Measurements from ENCODE around the gene LYRM7. TPM values are rescaled to one million over a fixed set of nuclear protein-coding genes. Genes with fewer than 3 reads are reported as not detected.

Gene LYRM7
- total RNA-seq, 1 experiment from 2014 or later = 17.3 TPM

- CTCF ChIA-PET = no interaction called here
- no TSS peak for BruUV-seq (replicated peaks)
These were observed 31.4 kb upstream of the LYRM7 start for GRCh38 chr5:131139321-131139720.

GRCh38 chr5:131142970-131143617 lies 27.6 kb upstream of the LYRM7 start:
- intact Hi-C loops (cut with micrococcal nuclease; ENCODE audit: unreplicated experiment) = no loop called here

More at GRCh38 chr5:131139321-131139720, 31.4 kb upstream of the LYRM7 start:
- TF ChIP-seq EZH2 (IDR thresholded peaks at IDR 0.05; ENCODE audit: borderline replicate concordance, low read depth, low read length, poor library complexity, severe bottlenecking) (no peak), CTCF (conservative IDR thresholded peaks at IDR 0.05; ENCODE audit: low read depth, low read length) (no peak)
- H3K27ac ChIP-seq (ENCODE audit: low read depth, low read length, poor library complexity, severe bottlenecking) = no peak overlapping the region
- intact Hi-C loops (cut with micrococcal nuclease; ENCODE audit: unreplicated experiment) = no loop called here
- no peaks in the 10 kb centered on the region for H3K36me3 ChIP-seq (ENCODE audit: insufficient read depth, low read length, poor library complexity, severe bottlenecking)
- no peaks in the 10 kb centered on the region for H3K4me1 ChIP-seq (ENCODE audit: insufficient read depth, low read length, poor library complexity, severe bottlenecking)
- H3K27me3 ChIP-seq (replicated peaks; ENCODE audit: insufficient read depth, low read depth, low read length, poor library complexity) = peaks cover 12% of the 10 kb centered on the region
- H3K4me3 ChIP-seq (ENCODE audit: low read depth, low read length, poor library complexity, severe bottlenecking) = no peak overlapping the region
- no peaks in the 10 kb centered on the region for H3K9me3 ChIP-seq (ENCODE audit: low read depth, low read length, poor library complexity, severe bottlenecking)
- POLR2A ChIA-PET (ENCODE audit: low non-redundant PET) = no interaction called here
- DNase-seq (ENCODE audit: low spot score) = no peak

GRCh38 chr5:131147258-131147657 lies 23.5 kb upstream of the LYRM7 start:
- no TSS peak for BruUV-seq (replicated peaks)

More at GRCh38 chr5:131142970-131143617, 27.6 kb upstream of the LYRM7 start:
- H3K27me3 ChIP-seq (replicated peaks; ENCODE audit: insufficient read depth, low read depth, low read length, poor library complexity) = peaks cover 12% of the 10 kb centered on the region
- TF ChIP-seq CTCF (conservative IDR thresholded peaks at IDR 0.05; ENCODE audit: low read depth, low read length) = no peak
- TF ChIP-seq EZH2 (IDR thresholded peaks at IDR 0.05; ENCODE audit: borderline replicate concordance, low read depth, low read length, poor library complexity, severe bottlenecking) = no peak
- no peaks in the 10 kb centered on the region for H3K4me1 ChIP-seq (ENCODE audit: insufficient read depth, low read length, poor library complexity, severe bottlenecking)
- H3K36me3 ChIP-seq (ENCODE audit: insufficient read depth, low read length, poor library complexity, severe bottlenecking) = no peaks in the 10 kb centered on the region
- H3K27ac ChIP-seq (ENCODE audit: low read depth, low read length, poor library complexity, severe bottlenecking) = no peak overlapping the region
- H3K4me3 ChIP-seq (ENCODE audit: low read depth, low read length, poor library complexity, severe bottlenecking) = no peak overlapping the region
- H3K9me3 ChIP-seq (ENCODE audit: low read depth, low read length, poor library complexity, severe bottlenecking) = no peaks in the 10 kb centered on the region
- no TSS peak for BruUV-seq (replicated peaks)
- ChIA-PET CTCF (no interaction called here), POLR2A (ENCODE audit: low non-redundant PET) (no interaction called here)
- DNase-seq (ENCODE audit: low spot score) = no peak

More at GRCh38 chr5:131147258-131147657, 23.5 kb upstream of the LYRM7 start:
- Histone ChIP-seq H3K4me1 (ENCODE audit: insufficient read depth, low read length, poor library complexity, severe bottlenecking) (no peaks in the 10 kb centered on the region), H3K4me3 (ENCODE audit: low read depth, low read length, poor library complexity, severe bottlenecking) (no peak overlapping the region), H3K36me3 (ENCODE audit: insufficient read depth, low read length, poor library complexity, severe bottlenecking) (no peaks in the 10 kb centered on the region), H3K27me3 (replicated peaks; ENCODE audit: insufficient read depth, low read depth, low read length, poor library complexity) (peaks cover 5% of the 10 kb centered on the region), H3K27ac (ENCODE audit: low read depth, low read length, poor library complexity, severe bottlenecking) (no peak overlapping the region), H3K9me3 (ENCODE audit: low read depth, low read length, poor library complexity, severe bottlenecking) (no peaks in the 10 kb centered on the region)
- intact Hi-C loops (cut with micrococcal nuclease; ENCODE audit: unreplicated experiment) = no loop called here
- DNase-seq (ENCODE audit: low spot score) = no peak
- ChIA-PET POLR2A (ENCODE audit: low non-redundant PET) (no interaction called here), CTCF (no interaction called here)
- no peak for TF ChIP-seq EZH2 (IDR thresholded peaks at IDR 0.05; ENCODE audit: borderline replicate concordance, low read depth, low read length, poor library complexity, severe bottlenecking)
- TF ChIP-seq CTCF (conservative IDR thresholded peaks at IDR 0.05; ENCODE audit: low read depth, low read length) = no peak

All from A673 (cell line).